GM18505 (cell line): ENCODE data around the gene C6orf15.

Source experiments
- ATAC-seq: cut with Tn5 transposase; IDR thresholded peaks from one replicate; pipeline ENCODE4 v1.9.1; 2021; ENCODE audit not compliant: unreplicated experiment
- POLR2A ChIP-seq: IDR thresholded peaks from 4 replicates; pipeline ENCODE4 v1.6.1; 2011; ENCODE audit warnings: borderline replicate concordance; ENCODE audit not compliant: insufficient read depth, insufficient read length; ENCODE audit errors: extremely low read depth

C6orf15 gene

GRCh38 chr6:31112478-31112877, at the start of gene C6orf15:
C6orf15 (minus strand) TSS chr6:31112575; CDS start chr6:31112555, 20 bp downstream.
- no peak for TF ChIP-seq POLR2A
- no peak for ATAC-seq

DNA sequence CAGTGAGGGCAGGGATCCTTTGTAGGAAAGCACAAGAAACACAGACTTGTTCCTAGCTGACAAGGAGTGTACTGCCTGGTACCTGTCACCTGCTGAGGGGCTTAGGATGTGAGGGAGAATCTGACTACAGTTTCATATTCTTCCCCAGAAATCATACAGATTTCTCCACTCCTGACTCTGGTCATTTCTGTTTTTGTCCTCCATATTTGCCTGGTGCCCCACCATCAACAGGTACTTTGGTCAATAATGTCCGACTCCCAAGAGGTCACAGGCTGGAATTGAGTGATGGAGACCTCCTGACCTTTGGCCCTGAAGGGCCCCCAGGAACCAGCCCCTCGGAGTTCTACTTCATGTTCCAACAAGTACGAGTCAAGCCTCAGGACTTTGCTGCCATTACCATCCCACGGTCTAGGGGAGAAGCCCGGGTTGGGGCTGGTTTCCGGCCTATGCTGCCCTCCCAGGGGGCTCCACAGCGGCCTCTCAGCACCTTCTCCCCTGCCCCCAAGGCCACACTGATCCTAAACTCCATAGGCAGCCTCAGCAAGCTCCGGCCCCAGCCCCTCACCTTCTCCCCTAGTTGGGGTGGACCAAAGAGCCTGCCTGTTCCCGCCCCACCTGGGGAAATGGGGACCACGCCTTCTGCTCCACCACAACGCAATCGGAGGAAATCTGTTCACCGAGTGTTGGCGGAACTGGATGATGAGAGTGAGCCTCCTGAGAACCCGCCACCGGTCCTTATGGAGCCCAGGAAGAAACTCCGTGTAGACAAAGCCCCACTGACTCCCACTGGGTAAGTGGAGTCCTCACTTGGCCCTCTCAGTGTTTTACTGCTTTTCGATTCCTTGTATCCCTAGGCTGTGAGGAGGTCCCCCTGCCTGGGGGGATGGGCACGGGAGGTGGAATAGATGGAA, 49.1 kb upstream of the C6orf15 start:
- ATAC-seq: no peak
- no peak for TF ChIP-seq POLR2A

GRCh38 chr6:31158863-31159855, 46.8 kb upstream of the C6orf15 start:
- no peak for ATAC-seq

DNA sequence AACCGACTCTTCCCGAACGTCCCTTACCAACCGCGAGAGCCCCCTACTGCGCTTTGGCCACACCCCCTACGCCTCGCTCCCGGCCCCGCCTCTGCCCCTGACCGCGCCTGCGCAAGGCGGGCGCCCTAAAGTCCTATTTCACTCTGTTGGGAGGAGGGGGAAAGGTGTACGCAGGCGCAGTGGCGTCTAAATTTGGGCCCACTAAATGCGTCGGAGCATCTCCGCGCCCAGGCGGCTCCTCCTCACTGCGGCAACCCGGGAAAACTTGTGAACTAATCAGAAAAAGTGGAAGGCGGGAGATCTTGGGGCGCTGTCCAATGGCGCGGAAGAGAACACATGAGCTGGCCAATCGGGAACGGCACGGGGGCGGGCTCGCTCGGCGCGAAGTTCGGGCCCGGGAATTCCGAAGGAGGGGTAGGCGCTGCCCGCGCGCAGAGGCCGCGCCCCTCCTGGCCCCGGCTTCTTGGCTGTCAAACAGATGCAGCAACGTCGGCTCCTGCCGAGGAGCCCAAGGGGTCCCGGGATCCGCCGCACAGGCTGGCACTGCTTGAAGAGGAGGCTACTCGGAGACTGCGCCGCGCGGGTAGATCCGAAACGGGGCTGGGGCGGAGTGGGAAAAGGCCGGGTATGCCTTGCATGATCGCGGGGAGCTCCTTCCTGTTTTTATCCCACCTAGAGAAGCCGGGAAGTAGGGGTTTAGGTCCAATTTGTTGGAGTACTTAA, 45.9 kb upstream of the C6orf15 start, which contains the start of gene TCF19:
Gene TCF19, plus strand, starts transcription at position 450 of the 723 bp plus-strand sequence. CDS start 881 bp downstream, outside the sequence.
- peak; percentile 54 for TF ChIP-seq POLR2A
- ATAC-seq: peak; percentile 75

More at GRCh38 chr6:31158863-31159855, 46.8 kb upstream of the C6orf15 start:
- no peak for TF ChIP-seq POLR2A

DNA sequence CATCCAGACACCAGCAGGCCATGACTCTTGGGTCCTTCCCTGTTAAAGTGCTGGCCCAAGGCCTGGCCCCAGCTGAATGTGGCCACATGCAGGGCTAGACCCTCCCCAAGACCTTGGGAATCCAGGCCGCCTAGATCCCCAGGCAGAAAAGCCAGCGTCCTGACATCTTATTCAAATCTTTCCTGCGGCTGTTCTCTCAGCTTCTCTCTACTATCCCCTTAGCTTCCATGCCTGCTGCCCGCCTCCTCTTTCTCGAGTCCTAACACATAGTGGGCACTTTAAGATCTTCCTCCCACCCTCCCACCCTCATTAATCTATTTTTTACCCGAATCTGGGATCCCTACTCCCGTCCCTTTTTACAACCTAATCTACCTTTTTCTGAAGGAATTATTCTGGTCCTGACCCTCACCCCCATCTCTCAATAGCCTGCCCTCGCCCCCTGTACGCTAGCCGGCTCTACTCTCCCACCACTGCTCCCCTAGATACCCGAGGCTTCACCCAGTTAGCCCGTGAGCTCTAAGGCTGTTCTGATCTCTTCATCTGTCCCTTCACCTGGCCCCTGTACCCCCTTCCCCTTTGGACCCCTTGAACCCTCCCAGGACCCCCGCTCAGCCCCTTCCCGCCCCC, 45.3 kb upstream of the C6orf15 start, which contains the start of gene CCHCR1:
Gene CCHCR1, minus strand, starts transcription at position 290 of the 627 bp plus-strand sequence. Its CDS starts 202 bp downstream, at position 88.
- no peak for TF ChIP-seq POLR2A
- no peak for ATAC-seq

- no peak for ATAC-seq
Observed at GRCh38 chr6:31156641-31157040, 44.3 kb upstream of the C6orf15 start.

GRCh38 chr6:31154436-31154835, 42.1 kb upstream of the C6orf15 start:
- ATAC-seq: no peak
- TF ChIP-seq POLR2A: no peak

More at GRCh38 chr6:31156641-31157040, 44.3 kb upstream of the C6orf15 start:
- TF ChIP-seq POLR2A: no peak

DNA sequence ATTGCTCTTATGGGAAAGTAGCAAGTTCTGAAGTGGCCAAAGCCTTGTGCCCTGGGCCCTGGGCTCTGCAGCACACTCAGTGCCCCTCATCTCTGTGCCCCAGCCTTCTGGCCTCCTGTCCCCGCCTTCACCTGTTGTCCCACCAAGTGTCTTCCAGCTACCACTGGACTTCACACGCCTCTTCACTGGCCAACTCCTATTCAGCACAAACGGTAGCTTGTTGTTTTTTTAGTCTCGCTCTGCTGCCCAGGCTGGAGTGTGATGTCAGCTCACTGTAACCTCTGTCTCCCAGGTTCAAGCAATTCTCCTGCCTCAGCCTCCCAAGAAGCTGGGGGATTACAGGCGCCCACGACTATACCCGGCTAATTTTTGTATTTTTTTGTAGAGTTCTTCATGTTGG, 40.4 kb upstream of the C6orf15 start:
- ATAC-seq: no peak
- no peak for TF ChIP-seq POLR2A

- TF ChIP-seq POLR2A: no peak
- ATAC-seq: no peak
Observed at GRCh38 chr6:31149827-31150447, 37.6 kb upstream of the C6orf15 start.

- ATAC-seq: no peak
- no peak for TF ChIP-seq POLR2A
Observed at GRCh38 chr6:31145386-31145785, 33.0 kb upstream of the C6orf15 start.

DNA sequence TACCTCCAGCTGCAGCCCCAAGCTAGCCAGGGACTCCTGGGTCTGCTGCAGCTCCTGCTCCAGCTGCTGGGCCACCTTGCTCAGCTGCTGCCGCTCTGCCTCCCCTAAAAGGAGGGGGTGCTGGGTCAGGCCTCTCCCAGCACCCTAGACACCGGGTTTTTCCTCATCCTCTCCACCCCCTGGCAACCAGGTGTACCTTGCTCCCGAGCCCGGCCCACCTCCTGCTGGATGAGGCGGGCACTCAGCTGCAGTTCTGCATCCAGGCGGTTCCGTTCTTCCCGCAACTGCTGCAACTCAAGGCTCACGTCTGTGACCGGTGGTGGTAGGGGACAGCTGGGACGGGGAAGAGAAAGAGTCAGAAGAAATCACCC, 32.6 kb upstream of the C6orf15 start:
- TF ChIP-seq POLR2A: no peak
- no peak for ATAC-seq
